ENCODE data around the gene PTPRN2. TPM values are rescaled to one million over a fixed set of nuclear protein-coding genes. Genes with fewer than 3 reads are reported as not detected.

The PTPRN2 gene
- total RNA-seq, 4 donors from 2014 or later: 6.6 to 10.7 (median 8.2) TPM

- Histone ChIP-seq H3K4me1 (no peaks in the 10 kb centered on the region), H3K9me3 (peaks cover 0 to 63% (median 10%) of the 10 kb centered on the region in 4 donors), H3K36me3 (no peaks in the 10 kb centered on the region), H3K27me3 (no peaks in the 10 kb centered on the region), H3K27ac (no peak overlapping the region), H3K4me3 (no peak overlapping the region)
- no peak for DNase-seq (ENCODE audit: low spot score in 2 of 2)
- TF ChIP-seq POLR2A (IDR thresholded peaks at IDR 0.05): no peak
- WGBS, 2 donors: 79 to 80% methylated on average over 11 of the region's 11 CpGs
These were observed 466.1 kb downstream of the PTPRN2 start for GRCh38 chr7:158121441-158122045.

- WGBS, 2 donors: 55 to 64% methylated on average over 6 of the region's 6 CpGs
- Histone ChIP-seq H3K27me3 (no peaks in the 10 kb centered on the region), H3K27ac (no peak overlapping the region), H3K4me3 (no peak overlapping the region), H3K9me3 (peaks cover 0 to 68% (median 12%) of the 10 kb centered on the region in 4 donors), H3K36me3 (no peaks in the 10 kb centered on the region), H3K4me1 (no peaks in the 10 kb centered on the region)
- no peak for TF ChIP-seq POLR2A (IDR thresholded peaks at IDR 0.05)
- no peak for TF ChIP-seq EP300 (IDR thresholded peaks at IDR 0.05)
- TF ChIP-seq CTCF (IDR thresholded peaks at IDR 0.05): no peak
- no peak for DNase-seq (ENCODE audit: low spot score in 2 of 2)
These were observed 466.9 kb downstream of the PTPRN2 start for GRCh38 chr7:158120716-158121115.

- Histone ChIP-seq H3K4me1 (no peaks in the 10 kb centered on the region), H3K27me3 (no peaks in the 10 kb centered on the region), H3K4me3 (no peak overlapping the region), H3K27ac (no peak overlapping the region), H3K9me3 (peaks cover 0 to 68% (median 12%) of the 10 kb centered on the region in 4 donors), H3K36me3 (no peaks in the 10 kb centered on the region)
- 71 to 73% methylated on average over 4 of the region's 4 CpGs for WGBS, 2 donors
- no peak for TF ChIP-seq CTCF (IDR thresholded peaks at IDR 0.05)
- no peak for TF ChIP-seq POLR2A (IDR thresholded peaks at IDR 0.05)
- TF ChIP-seq EP300 (IDR thresholded peaks at IDR 0.05): no peak
- no peak for DNase-seq (ENCODE audit: low spot score in 2 of 2)
These were observed 467.3 kb downstream of the PTPRN2 start for GRCh38 chr7:158120316-158120715.

GRCh38 chr7:158117341-158118222 is 470.0 kb downstream of the PTPRN2 start:
- WGBS, 2 donors: 85 to 88% methylated on average over 1 of the region's 1 CpG
- H3K4me1 ChIP-seq: no peaks in the 10 kb centered on the region
- no peak for TF ChIP-seq POLR2A (IDR thresholded peaks at IDR 0.05)
- TF ChIP-seq CTCF (IDR thresholded peaks at IDR 0.05): no peak
- no peak for TF ChIP-seq EP300 (IDR thresholded peaks at IDR 0.05)
- peaks cover 0 to 63% (median 12%) of the 10 kb centered on the region in 4 donors for H3K9me3 ChIP-seq
- H3K27ac ChIP-seq: no peak overlapping the region
- DNase-seq (ENCODE audit: low spot score in 2 of 2): no peak
- no peak overlapping the region for H3K4me3 ChIP-seq
- H3K36me3 ChIP-seq: no peaks in the 10 kb centered on the region
- no peaks in the 10 kb centered on the region for H3K27me3 ChIP-seq

- H3K36me3 ChIP-seq: no peaks in the 10 kb centered on the region
- H3K27me3 ChIP-seq: no peaks in the 10 kb centered on the region
- H3K4me1 ChIP-seq: no peaks in the 10 kb centered on the region
- H3K9me3 ChIP-seq: peaks cover 0 to 72% (median 12%) of the 10 kb centered on the region in 4 donors
- DNase-seq (ENCODE audit: low spot score in 2 of 2): no peak
- WGBS, 2 donors: 85 to 87% methylated on average over 2 of the region's 2 CpGs
- H3K4me3 ChIP-seq: no peak overlapping the region
- H3K27ac ChIP-seq: no peak overlapping the region
- TF ChIP-seq POLR2A (IDR thresholded peaks at IDR 0.05): no peak
- no peak for TF ChIP-seq EP300 (IDR thresholded peaks at IDR 0.05)
- no peak for TF ChIP-seq CTCF (IDR thresholded peaks at IDR 0.05)
These were observed 471.4 kb downstream of the PTPRN2 start for GRCh38 chr7:158116235-158116634.
